NCI-H345 treated with DMSO at 0.1 percent for 48 hours (cell line): ENCODE data around the gene SV2C.

Source experiments
- DNase-seq: peaks from one replicate; lab custom pipeline; 2025; ENCODE audit not compliant: unreplicated experiment; lab: John Stamatoyannopoulos, UW

Gene SV2C

DNA sequence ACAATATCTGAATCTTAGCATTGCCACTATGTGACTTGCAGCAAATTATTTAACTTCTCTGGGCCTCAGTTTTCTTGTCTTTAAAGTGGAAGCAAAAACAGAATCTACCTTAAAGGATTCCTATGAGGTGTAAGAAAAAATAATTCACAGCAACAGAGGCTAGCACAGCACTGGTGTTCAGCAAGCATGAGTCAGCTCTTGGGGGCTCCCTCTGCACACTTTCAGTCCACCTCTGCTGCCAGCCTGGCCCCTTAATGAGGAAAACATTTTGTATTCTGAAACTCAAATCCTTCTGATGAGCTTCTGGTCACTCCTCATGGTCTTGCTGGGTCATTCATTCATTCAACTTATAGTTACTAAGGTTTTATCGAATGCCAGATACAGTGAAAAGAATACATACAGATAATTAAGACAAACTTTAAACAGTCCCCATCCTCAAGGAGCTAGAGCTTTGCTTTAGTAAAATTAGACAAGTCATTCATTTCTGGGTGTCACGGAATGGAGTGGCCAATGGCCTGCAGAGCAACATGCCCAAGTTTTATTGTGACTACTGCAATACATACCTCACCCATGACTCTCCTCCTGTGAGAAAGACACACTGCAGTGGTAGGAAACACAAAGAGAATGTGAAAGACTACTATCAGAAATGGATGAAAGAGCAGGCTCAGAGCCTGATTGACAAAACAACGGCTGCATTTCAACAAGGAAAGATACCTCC is 293.1 kb downstream of the SV2C start:
- DNase-seq: no peak

DNA sequence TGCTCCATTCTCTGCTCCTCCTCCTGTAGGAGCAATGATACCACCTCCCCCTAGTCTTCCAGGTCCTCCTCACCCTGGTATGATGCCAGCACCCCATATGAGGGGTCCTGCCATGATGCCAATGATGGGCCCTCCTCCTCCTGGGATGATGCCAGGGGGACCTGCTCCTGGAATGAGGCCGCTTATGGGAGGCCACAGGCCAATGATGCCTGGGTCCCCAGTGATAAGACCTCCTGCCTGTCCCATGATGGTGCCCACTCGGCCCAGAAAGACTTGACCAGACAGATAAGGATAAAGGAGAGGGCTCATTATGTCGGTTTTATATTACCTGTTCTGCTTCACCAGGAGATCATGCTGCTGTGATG is 293.7 kb downstream of the SV2C start:
- DNase-seq: no peak

DNA sequence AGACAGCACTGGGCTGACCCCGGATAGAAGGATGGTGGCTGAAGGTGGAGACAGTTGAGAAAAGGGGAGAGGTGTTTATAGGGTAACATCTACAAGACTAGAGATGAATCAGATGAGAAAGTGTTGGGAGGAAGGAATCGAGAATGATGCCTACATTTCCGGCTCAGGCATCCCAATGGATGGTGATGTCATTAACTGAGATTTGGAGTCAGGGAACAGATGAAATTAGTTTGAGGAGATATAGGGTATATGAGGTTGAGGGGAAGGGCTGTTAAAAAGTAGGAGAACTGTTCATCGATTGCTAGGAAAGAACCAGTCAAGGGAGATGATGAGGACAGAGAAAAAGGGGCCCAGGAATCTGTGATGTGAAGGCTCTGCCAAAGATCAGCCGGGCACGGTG is 295.2 kb downstream of the SV2C start:
- no peak for DNase-seq

DNA sequence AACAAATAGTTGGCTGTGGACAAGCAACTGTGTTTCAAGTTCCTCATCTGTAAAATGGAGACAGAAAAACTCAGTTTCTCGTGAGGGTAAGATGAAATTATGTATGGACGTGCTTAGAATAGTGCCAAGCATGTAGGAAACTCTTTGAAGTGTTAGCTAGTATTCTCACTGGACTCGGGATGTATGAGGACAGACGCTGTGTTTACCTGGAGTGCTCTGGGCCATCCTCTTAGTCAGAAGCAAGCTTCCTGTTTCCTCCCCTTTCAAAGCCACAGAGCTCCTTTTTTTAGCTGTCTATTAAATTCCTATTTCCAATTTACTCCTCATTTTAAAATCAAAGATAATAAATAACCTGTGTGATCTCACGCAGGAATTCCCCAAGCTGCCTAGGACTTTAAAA is 296.1 kb downstream of the SV2C start:
- DNase-seq: no peak

DNA sequence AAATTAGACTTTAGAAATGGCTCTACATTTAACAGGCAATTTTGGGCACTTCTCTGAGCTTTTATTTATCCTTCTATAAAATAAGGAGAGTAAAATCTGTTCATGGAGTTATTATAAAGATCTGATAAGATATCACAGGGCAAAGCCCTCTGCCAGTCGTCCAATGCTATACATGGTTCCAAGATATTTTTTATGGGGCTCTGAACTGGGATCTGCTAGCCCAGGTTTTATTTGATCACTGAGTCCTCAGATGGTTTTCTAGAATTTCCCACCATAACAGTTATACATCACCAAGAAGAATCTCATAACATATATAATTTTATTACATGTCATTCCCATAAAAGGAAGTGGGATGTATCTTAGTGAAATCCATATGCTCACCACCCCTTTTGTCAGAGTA is 296.7 kb downstream of the SV2C start:
- no peak for DNase-seq

DNA sequence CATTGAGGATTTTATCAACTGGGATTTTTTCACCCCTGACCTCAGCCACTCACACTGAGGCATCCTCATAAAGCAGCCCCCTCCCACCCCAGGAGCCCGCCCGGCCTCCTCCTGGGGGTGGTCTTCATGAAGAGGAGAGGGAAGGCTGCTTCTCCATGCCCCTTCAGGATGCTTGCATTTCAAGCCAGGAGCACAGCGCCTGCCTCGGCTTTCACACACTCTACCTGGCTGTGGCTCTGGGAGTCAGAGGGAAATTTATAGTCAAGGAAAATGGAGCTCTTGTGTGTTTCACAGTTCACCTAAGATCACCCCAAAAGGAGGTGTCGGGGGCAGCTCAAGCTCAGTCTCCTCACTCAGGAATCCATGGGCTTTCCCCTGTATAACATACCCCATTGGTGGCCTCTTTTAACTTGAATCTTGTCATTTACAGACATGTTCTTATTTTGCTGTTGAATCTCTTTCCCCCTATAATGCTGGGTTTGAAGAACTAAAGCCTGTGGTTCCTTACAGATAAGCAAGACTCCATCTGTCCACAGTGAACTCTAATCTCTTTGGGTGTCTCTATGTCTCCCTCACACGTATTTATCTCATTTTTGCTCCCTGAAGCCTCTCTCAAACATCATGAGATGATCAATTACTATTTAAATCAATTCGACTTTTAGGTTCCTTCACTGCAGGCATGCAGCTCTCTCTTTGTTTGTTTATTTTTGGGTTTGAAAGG is 297.3 kb downstream of the SV2C start:
- no peak for DNase-seq

DNA sequence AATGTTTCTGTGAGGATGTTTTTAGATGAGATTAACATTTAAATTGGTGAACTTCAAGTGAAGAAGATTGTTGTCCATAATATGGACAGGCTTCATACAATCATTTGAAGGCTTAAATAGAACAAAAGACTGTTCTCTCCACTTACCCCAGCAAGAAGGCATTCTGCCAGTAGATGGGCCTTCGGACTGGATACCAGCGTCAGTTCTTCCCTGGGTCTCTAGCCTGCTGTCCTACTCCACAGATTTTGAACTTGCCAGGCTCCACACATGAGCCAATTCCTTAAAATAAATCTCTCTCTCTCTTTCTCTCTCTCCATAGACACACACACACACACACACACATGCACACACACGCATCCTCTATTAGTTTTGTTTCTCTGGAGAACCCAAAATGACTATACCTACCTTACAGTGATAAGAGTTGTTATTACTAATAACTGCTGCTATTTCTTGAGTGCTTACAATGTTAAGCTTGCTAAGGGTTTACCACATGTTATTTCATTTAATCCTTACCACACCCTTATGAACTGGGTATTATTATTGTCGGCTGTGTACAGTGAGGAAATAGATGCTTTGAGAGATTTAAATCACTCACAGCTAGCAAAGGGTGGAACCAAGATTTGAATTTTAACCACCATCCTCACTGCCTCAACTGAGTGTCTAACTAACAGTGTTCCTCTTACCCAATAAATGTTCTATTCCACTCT is 300.1 kb downstream of the SV2C start:
- DNase-seq: no peak

DNA sequence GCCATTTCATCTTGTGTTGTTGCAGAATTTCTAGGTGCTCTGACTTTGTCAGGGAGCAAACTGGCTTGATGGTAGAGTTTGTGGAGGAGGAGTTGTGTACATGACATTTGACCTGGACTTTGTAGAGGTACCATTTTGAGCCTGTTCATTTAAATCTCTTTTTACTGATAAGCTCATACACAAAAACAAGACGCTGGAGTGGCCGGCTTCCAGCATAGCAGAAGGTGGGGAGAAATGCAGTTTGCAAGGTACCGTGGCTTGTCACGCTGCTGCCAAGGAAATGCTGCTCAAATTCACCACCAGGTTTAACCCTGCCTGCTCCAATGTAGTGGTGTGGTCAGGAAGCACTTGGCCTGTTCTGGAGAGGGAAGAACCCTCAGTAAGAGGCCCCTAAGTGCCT is 301.0 kb downstream of the SV2C start:
- no peak for DNase-seq

DNA sequence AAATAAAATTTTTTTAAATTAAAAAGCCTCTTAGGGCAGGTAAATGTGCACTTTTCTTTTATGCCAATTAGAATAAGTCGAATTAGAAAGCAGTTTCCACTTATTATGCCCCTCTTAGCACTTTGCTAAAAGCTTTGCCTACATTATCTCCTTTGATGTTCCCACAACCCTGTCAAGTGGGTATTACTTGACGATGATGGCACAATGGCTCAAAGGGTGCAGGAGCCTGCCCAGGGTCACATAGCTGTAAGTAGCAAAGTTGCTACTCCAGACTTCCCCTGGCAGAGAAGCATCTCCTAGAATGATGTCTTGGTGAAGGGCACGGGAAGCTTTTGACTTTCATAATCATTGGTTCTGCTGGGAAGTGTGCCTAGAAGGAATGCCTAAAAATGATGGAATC is 301.5 kb downstream of the SV2C start:
- DNase-seq: no peak

DNA sequence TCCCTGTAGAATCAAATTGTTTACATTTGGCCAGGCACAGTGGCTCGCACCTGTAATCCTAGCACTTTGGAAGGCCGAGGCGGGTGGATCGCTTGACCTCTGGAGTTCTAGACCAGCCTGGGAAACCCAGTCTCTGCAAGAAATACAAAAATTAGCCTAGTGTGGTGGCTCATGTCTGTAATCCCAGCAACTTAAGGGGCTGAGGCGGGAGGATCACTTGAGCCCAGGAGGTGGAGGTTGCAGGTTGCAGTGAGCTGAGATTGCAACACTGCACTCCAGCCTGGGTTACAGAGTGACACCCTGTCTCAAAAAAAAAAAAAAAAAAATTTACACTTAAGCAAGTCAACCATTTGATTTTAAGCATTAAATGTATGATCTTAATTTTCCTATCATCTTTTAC is 302.4 kb downstream of the SV2C start:
- no peak for DNase-seq

DNA sequence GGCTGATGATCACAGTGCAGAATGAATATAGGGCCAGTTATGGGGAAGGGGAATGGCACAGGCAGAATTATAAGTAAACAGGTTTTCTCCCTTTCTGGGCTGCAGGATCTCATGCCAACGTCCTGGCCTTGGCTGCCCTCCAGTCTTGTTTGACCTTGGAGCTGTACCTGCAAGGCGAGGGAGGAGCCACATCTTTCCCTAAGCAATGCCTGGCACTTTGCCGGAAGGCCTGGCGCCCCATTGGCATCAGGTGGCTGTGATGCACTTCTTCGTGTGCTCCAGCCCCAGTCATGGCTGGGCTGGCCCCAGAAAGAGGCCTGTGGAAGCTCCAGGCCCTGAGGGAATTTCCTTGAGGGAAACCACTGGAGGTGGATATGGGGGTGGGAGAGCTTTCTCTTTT is 303.2 kb downstream of the SV2C start:
- no peak for DNase-seq

DNA sequence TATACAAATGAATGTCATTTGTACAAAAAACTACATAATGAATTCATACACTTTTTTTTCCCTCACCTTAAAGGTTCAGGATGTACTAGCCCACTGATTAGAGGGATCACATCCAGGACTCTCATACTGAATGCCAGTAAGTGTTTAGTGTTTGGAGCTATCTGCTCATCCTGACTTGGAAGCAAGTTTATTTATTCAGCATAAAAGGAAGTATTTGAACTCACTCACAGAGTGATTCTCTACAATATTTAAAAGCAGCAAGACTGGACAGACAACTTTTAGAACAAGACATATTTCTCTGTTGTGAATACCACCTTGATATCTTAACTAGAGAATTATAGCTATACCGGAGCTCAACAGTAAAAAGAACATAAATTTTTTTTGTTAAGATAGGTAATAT is 305.1 kb downstream of the SV2C start:
- DNase-seq: no peak

DNA sequence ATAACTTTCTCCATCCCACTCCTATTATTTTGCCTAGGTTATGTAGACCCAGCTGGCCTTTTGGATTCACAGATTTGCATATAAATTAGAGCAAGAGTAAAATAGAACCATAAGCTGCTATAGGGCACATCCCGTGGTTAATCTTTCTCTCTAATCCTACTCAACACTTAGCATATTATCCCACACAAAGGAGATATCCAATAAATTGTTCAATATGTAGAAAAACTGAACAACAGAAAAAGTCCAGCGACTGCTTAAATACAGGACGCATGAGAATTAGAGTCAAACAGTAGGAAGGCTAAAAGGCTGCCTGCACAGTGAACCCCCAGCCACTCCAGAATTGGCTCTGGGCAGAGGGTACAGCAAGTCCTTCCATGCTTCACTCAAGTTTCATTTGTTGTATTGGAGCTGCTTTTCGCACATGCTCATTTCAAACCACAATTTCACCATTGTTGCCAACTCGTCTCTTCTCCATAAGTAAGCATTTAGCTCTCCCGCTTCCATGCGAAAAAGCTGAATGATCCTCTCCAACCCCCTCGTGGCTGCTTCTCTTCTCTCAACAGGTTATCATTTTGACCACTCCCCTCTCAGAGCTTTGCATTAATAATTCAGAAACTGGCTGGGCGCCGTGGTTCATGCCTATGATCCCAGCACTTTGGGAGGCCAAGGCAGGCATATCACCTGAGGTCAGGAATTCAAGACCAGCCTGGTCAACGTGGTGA is 305.8 kb downstream of the SV2C start:
- DNase-seq: no peak

DNA sequence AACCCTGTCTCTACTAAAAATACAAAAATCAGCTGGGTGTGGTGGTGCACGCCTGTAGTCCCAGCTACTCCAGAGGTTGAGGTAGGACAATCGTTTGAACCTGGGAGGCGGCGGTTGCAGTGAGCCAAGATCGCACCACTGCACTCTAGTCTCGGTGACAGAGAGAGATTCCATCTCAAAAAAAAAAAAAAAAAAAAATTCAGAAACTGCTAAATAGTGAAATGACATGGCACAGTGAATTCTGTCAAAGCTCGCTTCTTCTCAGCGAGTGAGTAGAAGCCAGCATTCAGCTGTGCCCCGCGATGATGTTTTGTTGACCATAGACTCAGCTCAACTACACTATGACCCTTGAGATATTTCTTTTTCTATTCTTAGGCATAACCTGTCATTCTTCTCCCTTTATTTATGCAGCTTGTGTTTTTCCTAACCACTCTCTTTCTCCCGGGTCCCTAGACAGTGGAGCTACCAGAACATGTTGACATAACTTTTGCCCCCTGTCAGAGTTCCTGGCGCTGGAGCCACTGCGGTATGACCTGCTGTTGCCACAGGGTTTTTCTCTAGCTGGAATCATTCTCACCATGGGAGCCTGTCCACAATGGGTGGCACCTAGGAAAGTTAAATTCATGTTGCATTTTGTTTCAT is 306.5 kb downstream of the SV2C start:
- no peak for DNase-seq

DNA sequence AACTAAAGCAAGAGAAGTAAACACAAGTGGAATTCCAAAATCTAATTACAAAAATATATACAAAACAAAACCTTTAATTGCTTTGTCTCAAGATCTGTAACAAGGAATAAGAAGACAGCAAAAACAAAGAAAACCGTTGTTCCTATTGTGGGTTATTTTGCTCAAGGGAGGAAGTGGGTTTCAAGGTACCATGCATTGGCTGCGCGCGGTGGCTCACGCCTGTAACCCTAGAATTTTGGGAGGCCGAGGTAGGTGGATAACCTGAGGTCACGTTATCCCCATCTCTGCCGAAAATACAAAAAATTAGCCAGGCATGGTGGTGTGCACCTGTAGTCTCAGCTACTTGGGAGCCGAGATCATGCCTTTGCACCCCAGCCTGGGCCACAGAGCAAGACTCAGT is 307.8 kb downstream of the SV2C start:
- DNase-seq: no peak

DNA sequence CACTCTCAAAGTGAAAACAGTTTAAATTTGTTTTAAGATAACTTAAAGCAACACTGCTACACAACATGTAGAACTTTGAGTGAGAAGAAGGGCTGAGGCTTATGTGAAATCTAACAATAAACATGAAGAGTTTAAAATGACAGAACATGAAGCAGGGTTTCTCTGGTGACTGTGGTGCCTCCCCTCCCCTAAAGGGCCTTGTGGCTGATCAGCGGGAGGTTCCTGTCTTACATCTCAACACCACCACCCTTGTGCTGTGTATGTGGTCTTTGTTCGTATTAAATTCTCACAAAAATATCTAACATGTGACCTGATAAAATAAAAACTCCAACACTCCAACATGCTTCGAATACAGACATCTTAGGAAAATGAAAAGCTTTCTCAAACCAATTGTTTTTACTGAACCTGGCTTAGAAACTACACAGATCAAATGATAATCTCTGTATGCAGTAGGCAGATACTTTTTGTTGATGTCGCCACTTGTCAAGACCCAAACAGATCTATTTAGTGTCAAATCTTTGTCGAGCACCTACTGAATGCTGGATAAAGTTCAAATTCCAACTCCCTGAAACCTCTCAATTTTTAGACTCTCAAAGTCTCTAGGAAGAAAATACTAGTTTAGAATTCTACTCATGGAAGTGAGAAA is 310.0 kb downstream of the SV2C start:
- no peak for DNase-seq

DNA sequence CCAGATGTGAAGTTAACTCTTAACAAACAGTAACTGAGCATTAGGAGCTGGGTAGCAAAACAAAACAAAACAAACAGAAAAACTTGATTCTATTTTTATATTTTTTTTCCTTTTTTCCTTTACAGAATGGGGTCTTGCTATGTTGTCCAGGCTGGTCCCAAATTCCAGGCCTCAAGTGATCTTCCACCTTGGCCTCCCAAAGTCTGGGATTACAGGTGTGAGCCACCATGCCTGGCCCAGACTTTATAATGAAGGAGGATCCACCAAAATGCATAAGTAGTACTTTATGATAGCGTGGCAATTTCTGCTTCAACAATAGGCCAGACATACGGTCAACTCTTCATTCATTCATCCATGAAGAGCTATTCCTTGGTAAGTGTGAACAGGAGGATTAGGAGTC is 314.0 kb downstream of the SV2C start:
- DNase-seq: no peak

DNA sequence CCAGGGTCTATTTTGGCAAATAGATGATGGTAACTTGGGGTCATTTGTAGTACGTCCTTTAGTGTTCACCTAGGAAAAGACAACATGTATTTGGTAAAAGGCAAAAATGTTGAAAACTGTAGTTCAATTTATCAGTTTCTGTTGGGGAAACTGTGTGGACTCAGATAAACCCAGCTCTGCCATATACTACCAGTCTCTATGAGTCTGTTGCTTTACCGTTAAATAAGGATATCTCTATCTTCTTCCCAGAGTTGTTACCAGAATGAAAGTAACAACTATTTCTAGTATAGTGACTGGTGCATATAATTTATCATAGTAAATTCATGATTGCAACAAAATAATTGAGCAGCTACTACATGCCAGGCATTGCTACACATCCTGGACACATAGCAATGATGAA is 316.1 kb downstream of the SV2C start:
- no peak for DNase-seq

DNA sequence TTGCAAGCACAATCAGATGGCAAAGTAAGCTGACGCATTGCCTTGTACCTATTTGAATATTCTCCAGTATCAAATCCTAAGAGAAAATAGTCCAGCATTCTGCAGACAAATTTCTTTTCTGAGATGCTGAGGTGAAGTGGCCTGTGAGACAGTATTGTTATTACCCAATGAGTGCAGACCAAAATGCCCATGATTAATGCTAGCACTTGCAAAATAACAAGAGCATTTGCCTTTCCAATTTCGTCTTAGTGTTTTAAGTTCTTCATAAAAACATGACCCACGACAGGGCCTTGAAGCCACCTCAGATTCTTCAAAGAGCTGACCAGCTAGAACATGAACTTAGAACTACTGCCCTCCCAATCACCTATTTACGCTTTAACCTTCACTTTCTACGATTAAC is 317.3 kb downstream of the SV2C start:
- no peak for DNase-seq

DNA sequence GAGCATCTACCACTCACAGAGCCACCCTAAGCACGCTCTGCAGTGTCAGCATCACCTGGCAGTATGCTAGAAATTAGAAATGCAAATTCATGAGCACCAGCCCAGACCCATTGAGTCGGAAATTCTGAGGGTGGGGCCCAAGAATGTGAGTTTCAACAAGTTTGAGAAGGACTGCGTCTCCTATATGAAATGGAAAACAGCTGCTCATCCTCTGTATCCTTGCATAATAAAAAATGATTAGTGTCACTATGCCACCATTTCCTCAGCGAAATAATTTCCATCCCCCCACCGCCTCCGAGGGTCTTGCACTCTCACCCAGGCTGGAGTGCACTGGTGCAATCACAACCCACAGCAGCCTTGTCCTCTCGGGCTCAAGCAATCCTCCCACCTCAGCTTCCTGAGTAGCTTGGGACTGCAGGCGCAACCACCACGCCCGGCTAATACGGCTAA is 318.6 kb downstream of the SV2C start:
- DNase-seq: no peak
